Ureter (tissue), 1 donor: ENCODE measurements around the gene CRTAP. TPM values are rescaled to one million over a fixed set of nuclear protein-coding genes. Genes with fewer than 3 reads are reported as not detected.
"Not testable (repeated sequence)": the region's sequence is repeated elsewhere in the genome, so short reads cannot be mapped to it uniquely, and the experiment has no call there.

ENCODE experiments used
- DNase-seq: peaks from one replicate; pipeline ENCODE4 v3.0.0-alpha.2; 2020; ENCODE audit warnings: low spot score
- total RNA-seq: library from RNA; stranded (reverse); gene quantifications from one replicate; pipeline ENCODE4 v1.2.4, GENCODE V29; 2023
- donor health status: DM: yes; HTN: yes; CAD: no.

The CRTAP gene
- total RNA-seq, 1 donor from 2014 or later = 167 TPM

GRCh38 chr3:33099701-33100100, 14.1 kb upstream of the CRTAP start:
- no peak for DNase-seq

- DNase-seq = no peak
These were observed 13.6 kb upstream of the CRTAP start for GRCh38 chr3:33100229-33100628.

GRCh38 chr3:33103034-33103433, 10.8 kb upstream of the CRTAP start:
- DNase-seq = no peak

DNA sequence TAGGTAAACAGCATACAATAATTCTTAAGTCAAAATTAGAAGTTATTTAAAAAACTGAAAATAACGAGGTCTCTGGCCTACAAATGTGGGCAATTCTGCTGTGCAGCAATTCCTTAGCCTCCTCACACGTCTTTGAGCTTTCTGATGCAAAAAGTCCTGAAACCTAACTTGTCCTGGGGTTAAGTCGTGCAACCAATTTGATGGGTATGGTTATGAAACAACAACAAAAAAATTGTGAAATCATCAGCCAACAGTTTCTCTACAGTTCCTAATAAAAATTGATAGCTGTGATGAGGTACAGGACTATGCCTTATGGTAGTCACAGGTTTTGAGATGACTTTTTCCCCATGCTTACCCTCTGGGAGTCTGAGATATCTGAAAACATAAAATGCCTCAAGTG, 10.3 kb upstream of the CRTAP start:
- no peak for DNase-seq

DNA sequence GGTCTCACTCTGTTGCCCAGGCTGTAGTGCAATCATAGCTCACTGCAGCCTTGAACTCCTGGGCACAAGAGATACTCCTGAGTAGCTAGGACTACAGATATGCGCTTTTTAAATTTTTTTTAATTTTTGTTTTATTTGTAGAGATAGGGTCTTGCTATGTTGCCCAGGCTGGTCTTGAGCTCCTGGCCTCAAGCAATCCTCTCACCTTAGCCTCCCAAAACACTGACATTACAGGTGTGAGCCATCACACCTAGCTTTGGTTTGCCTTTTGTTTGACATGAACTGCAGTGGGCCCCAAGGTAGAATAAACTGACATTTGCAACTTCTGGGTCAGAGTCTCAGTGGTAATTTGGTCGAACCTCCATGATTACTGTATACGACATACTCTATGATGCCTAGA, 9.0 kb upstream of the CRTAP start:
- DNase-seq = no peak

DNA sequence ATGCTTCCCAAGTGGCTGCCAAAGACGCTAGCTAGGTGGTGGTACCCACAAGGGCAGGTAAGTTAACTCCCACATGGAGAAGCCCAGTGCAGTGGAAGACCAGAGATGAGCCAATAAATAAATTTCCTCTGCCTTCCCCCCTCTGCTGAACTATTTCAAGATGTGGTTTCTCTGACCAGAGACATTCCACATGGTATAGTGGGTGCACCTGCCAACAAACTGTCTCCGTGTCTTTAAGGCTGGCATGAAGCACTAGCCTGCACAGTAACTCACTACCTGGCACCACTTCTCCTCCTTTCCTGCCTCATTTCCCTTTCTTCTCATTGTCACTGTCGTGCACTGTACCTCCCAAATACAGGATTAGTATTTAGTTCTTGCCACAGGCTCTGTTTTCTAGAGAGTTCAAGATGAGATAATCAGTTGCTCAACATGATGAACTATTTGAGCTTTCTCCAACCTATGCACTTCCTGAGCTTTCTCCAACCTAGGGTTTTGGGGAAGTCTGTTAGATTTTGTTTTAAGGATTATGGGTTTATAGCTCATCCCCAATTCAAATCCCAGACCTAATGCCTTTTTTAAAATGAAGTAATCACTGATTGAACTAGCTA, 8.4 kb upstream of the CRTAP start:
- DNase-seq = no peak

DNA sequence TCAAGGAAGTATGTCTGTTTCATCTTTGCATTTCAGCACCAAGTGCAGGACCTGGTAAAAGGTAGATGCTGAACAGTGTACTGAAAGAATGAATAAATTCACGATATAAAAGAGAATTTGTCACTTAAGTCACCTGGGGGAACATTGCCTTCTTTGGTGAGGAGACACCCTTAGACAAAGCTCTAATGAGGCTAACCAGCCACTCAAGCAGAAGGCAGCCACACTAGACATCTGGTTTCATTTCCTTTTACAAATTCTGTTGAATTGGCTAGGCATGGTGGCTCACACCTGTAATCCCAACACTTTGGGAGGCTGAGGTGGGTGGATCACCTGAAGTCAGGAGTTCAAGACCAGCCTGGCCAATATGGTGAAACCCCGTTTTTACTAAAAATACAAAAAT, 7.0 kb upstream of the CRTAP start:
- not testable (repeated sequence) for DNase-seq

GRCh38 chr3:33111581-33111980, 2.2 kb upstream of the CRTAP start:
- DNase-seq = no peak

DNA sequence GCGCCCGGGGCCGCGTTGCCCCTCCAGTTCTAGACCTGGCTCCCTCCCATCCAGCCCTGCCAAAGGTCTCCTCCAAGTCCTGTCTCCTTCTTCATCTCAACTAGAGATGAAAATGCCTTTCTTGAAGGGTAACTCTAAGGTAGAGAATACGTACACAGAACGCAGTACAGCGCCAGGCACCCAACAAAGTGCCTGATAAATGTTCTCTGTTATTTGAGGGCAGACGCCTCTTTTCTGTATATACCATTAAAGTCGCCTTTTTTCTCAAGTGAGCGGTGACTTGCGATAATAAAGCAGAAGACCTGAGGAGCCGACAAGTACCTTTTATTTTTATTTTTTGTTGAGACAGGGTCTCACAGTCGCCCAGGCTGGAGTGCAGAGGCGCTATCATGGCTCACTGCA, 809 bp downstream of the CRTAP start:
- no peak for DNase-seq

- peak; percentile 83 for DNase-seq
These were observed 1.4 kb downstream of the CRTAP start for GRCh38 chr3:33115024-33115768.

GRCh38 chr3:33117461-33117860, 3.6 kb downstream of the CRTAP start:
- DNase-seq = no peak

DNA sequence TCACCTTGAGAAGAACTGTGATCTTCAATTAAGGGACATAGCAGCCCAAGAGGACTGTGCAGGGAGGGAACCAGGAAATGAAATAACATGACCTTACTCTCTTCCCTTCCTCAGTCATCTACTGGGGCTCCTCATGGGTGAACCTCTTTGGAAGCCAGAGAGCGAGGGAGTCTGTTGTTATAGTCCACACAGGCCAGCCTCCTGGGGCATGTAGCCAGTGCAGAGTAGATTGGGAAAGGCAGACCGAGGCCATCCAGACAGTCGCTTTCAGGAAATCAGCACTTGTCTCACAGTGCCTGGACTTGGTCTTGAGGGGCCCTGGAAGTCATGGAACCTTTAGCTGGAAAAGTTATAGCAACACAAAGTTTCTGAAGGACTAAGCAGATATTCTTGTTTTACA, 6.1 kb downstream of the CRTAP start:
- no peak for DNase-seq

- DNase-seq = no peak
These were observed 9.2 kb downstream of the CRTAP start for GRCh38 chr3:33122991-33123390.

- DNase-seq = no peak
These were observed 10.8 kb downstream of the CRTAP start for GRCh38 chr3:33124638-33125037.

GRCh38 chr3:33125840-33126239, 12.0 kb downstream of the CRTAP start:
- no peak for DNase-seq

GRCh38 chr3:33128706-33129105, 14.9 kb downstream of the CRTAP start:
- DNase-seq = no peak

DNA sequence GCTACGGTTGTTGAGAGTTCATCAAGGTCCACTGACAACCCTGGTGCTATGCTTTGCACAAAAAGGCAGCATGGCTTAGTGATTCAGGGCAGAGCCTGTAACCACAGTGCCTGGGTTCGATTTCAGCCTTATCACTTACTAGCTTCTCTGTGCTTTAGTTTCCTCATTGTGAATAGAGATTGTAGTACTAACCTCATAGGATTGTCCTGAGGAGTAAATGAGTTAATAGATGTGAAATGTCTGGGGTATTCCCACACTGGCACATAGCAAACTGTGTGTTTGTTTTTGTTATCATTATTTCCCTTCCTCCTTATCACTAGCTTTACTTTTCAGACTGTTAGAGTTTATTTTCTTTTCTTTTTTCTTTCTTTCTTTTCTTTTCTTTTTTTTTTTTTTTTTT, 16.3 kb downstream of the CRTAP start:
- no peak for DNase-seq

GRCh38 chr3:33131331-33132018, 17.7 kb downstream of the CRTAP start:
- no peak for DNase-seq

DNA sequence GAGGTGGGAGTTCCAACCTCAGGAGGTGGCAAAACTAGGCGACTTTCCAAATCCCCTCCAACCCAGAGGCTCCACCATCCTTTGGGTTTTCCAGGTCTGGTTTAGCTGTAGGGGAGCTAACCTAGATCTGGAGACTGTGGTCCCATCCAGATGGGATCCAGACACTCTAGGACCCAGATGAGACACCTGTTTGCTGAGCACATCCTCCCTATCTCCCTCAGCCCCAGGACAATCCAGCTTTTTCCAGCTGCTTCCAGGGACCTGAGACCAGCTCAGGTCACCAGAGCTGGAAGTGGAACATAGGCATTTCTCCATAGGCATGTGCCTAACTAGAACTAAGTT, 18.2 kb downstream of the CRTAP start:
- DNase-seq = no peak

GRCh38 chr3:33134026-33134625, 20.3 kb downstream of the CRTAP start:
- no peak for DNase-seq

- DNase-seq = no peak
These were observed 23.9 kb downstream of the CRTAP start for GRCh38 chr3:33137691-33138090.

- not testable (repeated sequence) for DNase-seq
These were observed 25.3 kb downstream of the CRTAP start for GRCh38 chr3:33139006-33139623.
